Neural crest cell (in vitro differentiated cells): ENCODE data around the gene CCL27. TPM values are rescaled to one million over a fixed set of nuclear protein-coding genes. Genes with fewer than 3 reads are reported as not detected.

Experiments used
- DNase-seq: peaks from one replicate; pipeline ENCODE4 v3.0.0; 2021; ENCODE audit warnings: low read depth, mixed read lengths, low spot score
- H3K27ac Mint-ChIP-seq: one replicate; pipeline ENCODE4 v1.8.0; 2021; ENCODE audit warnings: mild to moderate bottlenecking, mixed read lengths; ENCODE audit not compliant: unreplicated experiment
- H3K27me3 Mint-ChIP-seq: 2 replicates; pipeline ENCODE4 v1.8.0; 2021; ENCODE audit warnings: low read depth, mild to moderate bottlenecking, mixed read lengths
- H3K36me3 Mint-ChIP-seq: 2 replicates; pipeline ENCODE4 v1.8.0; 2021; ENCODE audit warnings: low read depth, mild to moderate bottlenecking, mixed read lengths
- H3K4me1 Mint-ChIP-seq: 2 replicates; pipeline ENCODE4 v1.8.0; 2021; ENCODE audit warnings: mixed read lengths
- H3K4me3 Mint-ChIP-seq: one replicate; pipeline ENCODE4 v1.8.0; 2021; ENCODE audit warnings: mild to moderate bottlenecking, mixed read lengths
- H3K9me3 Mint-ChIP-seq: 2 replicates; pipeline ENCODE4 v1.8.0; 2021; ENCODE audit warnings: mixed read lengths
- CTCF ChIP-seq: fragments of 200-600 bp; sonication (generic); conservative IDR thresholded peaks from 2 replicates; pipeline ENCODE4 v1.5.0; 2021; ENCODE audit warnings: antibody characterized with exemption, mild to moderate bottlenecking
- total RNA-seq: library from RNA; stranded (reverse); gene quantifications from 2 replicates; pipeline ENCODE4 v1.2.1, GENCODE V29; 2021

Gene CCL27
- total RNA-seq, 1 donor from 2014 or later, result 0.86 TPM

GRCh38 chr9:34665067-34665380, 2.6 kb upstream of the CCL27 start:
- no peaks in the 10 kb centered on the region for H3K27me3 Mint-ChIP-seq
- H3K36me3 Mint-ChIP-seq, result peaks cover 23% of the 10 kb centered on the region
- no peak overlapping the region for H3K27ac Mint-ChIP-seq
- peaks cover 8% of the 10 kb centered on the region for H3K9me3 Mint-ChIP-seq
- peak; percentile 25 for DNase-seq
- H3K4me1 Mint-ChIP-seq, result peaks cover 14% of the 10 kb centered on the region
- peak overlapping the region; percentile 96 for H3K4me3 Mint-ChIP-seq
- no peak for TF ChIP-seq CTCF

GRCh38 chr9:34664281-34665066, 2.0 kb upstream of the CCL27 start:
- Mint-ChIP-seq H3K4me1 (peaks cover 14% of the 10 kb centered on the region), H3K9me3 (peaks cover 5% of the 10 kb centered on the region), H3K27me3 (no peaks in the 10 kb centered on the region), H3K4me3 (peak overlapping the region; percentile 96), H3K27ac (peak overlapping the region; percentile 93), H3K36me3 (peaks cover 18% of the 10 kb centered on the region)
- peak; percentile 66 for TF ChIP-seq CTCF
- DNase-seq, result peak; percentile 74

GRCh38 chr9:34663303-34663605, 797 bp upstream of the CCL27 start:
- no peak for TF ChIP-seq CTCF
- no peaks in the 10 kb centered on the region for H3K9me3 Mint-ChIP-seq

GRCh38 chr9:34659592-34660253, 2.7 kb downstream of the CCL27 start:
- no peaks in the 10 kb centered on the region for H3K27me3 Mint-ChIP-seq
- H3K4me1 Mint-ChIP-seq, result peaks cover 7% of the 10 kb centered on the region
- no peaks in the 10 kb centered on the region for H3K9me3 Mint-ChIP-seq
- H3K36me3 Mint-ChIP-seq, result no peaks in the 10 kb centered on the region
- no peak overlapping the region for H3K4me3 Mint-ChIP-seq
- TF ChIP-seq CTCF, result no peak
- DNase-seq, result no peak
- no peak overlapping the region for H3K27ac Mint-ChIP-seq

More at GRCh38 chr9:34663303-34663605, 797 bp upstream of the CCL27 start:
- Mint-ChIP-seq H3K27me3 (no peaks in the 10 kb centered on the region), H3K4me1 (peaks cover 14% of the 10 kb centered on the region), H3K4me3 (peak overlapping the region; percentile 56), H3K36me3 (peaks cover 7% of the 10 kb centered on the region), H3K27ac (no peak overlapping the region)
- DNase-seq, result no peak

- no peak for TF ChIP-seq CTCF
- Mint-ChIP-seq H3K27me3 (no peaks in the 10 kb centered on the region), H3K4me1 (peaks cover 8% of the 10 kb centered on the region), H3K27ac (peak overlapping the region; percentile 20), H3K36me3 (no peaks in the 10 kb centered on the region), H3K9me3 (no peaks in the 10 kb centered on the region), H3K4me3 (no peak overlapping the region)
- DNase-seq, result no peak
Observed at GRCh38 chr9:34658461-34658860, 4.0 kb downstream of the CCL27 start.
